SK-N-SH (cell line): ENCODE measurements around the gene FADS1. TPM values are rescaled to one million over a fixed set of nuclear protein-coding genes. Genes with fewer than 3 reads are reported as not detected.

Experiments
- CTCF ChIA-PET: fragments of 300-600, 350-600 bp; formaldehyde crosslinking; extraction: SDS; loops from one replicate; lab custom pipeline; 2021; lab: Yijun Ruan, JAX
- POLR2A ChIA-PET: fragments of 350-600 bp; sonication (Branson Sonifier 250); formaldehyde crosslinking; extraction: SDS; loops from one replicate; lab custom pipeline; 2020; ENCODE audit warnings: antibody characterized with exemption, inconsistent platforms; lab: Yijun Ruan, JAX
- DNase-seq: peaks from one replicate; pipeline ENCODE4 v3.0.0; 2012
- H2AFZ ChIP-seq: fragments of 200-600 bp; sonication (generic); 2 replicates; pipeline ENCODE4 v1.8.1; 2016; ENCODE audit warnings: antibody characterized with exemption, mild to moderate bottlenecking, low read depth
- H3F3A ChIP-seq: fragments of 200-600 bp; sonication (generic); replicated peaks from 2 replicates; pipeline ENCODE3; 2016; ENCODE audit warnings: antibody characterized with exemption, mild to moderate bottlenecking; ENCODE audit not compliant: insufficient read depth
- H3K27ac ChIP-seq, 2 experiments: fragments of 200-500 bp in 1 of 2; fragments of 200-600 bp in 1 of 2; sonication (Bioruptor generic) in 1 of 2; sonication (generic), shearing (Covaris generic) in 1 of 2; 2 replicates each; pipeline versions ENCODE4 v1.5.1 to v1.6.1; 2014 to 2016; ENCODE audit warnings: low read depth in 2 of 2, inconsistent platforms in 1 of 2, low read length in 1 of 2, mild to moderate bottlenecking in 1 of 2, mixed read lengths in 1 of 2
- H3K27me3 ChIP-seq: fragments of 200-600 bp; sonication (generic), shearing (Covaris generic); 2 replicates; pipeline ENCODE4 v1.6.1; 2016; ENCODE audit warnings: mixed run types; ENCODE audit not compliant: insufficient read depth
- H3K36me3 ChIP-seq, 2 experiments: fragments of 200-500 bp in 1 of 2; fragments of 200-600 bp in 1 of 2; sonication (Bioruptor generic) in 1 of 2; sonication (generic) in 1 of 2; replicated peaks in 1 of 2; 2 replicates each; pipeline versions ENCODE3 to v1.5.1; 2014 to 2016; ENCODE audit warnings: low read length in 1 of 2, mild to moderate bottlenecking in 1 of 2; ENCODE audit not compliant: insufficient read depth in 2 of 2, control insufficient read depth in 1 of 2
- H3K4me1 ChIP-seq, 2 experiments: fragments of 200-500 bp in 1 of 2; fragments of 200-600 bp in 1 of 2; sonication (Bioruptor generic) in 1 of 2; sonication (generic), shearing (Covaris generic) in 1 of 2; 2 replicates each; pipeline versions ENCODE4 v1.5.1 to v1.6.1; 2014 to 2016; ENCODE audit warnings: low read depth in 1 of 2, low read length in 1 of 2, mixed run types in 1 of 2; ENCODE audit not compliant: insufficient read depth in 2 of 2, control insufficient read depth in 1 of 2
- H3K4me2 ChIP-seq: fragments of 200-600 bp; sonication (generic), shearing (Covaris generic); 2 replicates; pipeline ENCODE4 v1.6.1; 2017; ENCODE audit warnings: mixed run types
- H3K4me3 ChIP-seq, 2 experiments: fragments of 200-500 bp in 1 of 2; fragments of 200-600 bp in 1 of 2; sonication (Bioruptor generic) in 1 of 2; sonication (generic), shearing (Covaris generic) in 1 of 2; 2 replicates each; pipeline versions ENCODE4 v1.5.1 to v1.8.1; 2014 to 2016; ENCODE audit warnings: low read depth in 2 of 2, inconsistent platforms in 1 of 2, low read length in 1 of 2, mild to moderate bottlenecking in 1 of 2, mixed read lengths in 1 of 2, moderate library complexity in 1 of 2
- H3K79me2 ChIP-seq: fragments of 200-600 bp; sonication (generic); 2 replicates; pipeline ENCODE4 v1.8.1; 2017; ENCODE audit warnings: mild to moderate bottlenecking; ENCODE audit not compliant: insufficient read depth
- H3K9ac ChIP-seq: fragments of 200-600 bp; sonication (generic); 2 replicates; pipeline ENCODE4 v1.6.1; 2017; ENCODE audit warnings: mixed run types
- H3K9me2 ChIP-seq: fragments of 200-600 bp; sonication (generic); 2 replicates; pipeline ENCODE4 v1.6.1; 2017; ENCODE audit warnings: mixed run types
- H3K9me3 ChIP-seq: fragments of 200-600 bp; sonication (generic); 2 replicates; pipeline ENCODE4 v1.6.1; 2017; ENCODE audit warnings: mixed run types, mild to moderate bottlenecking, moderate library complexity
- H4K20me1 ChIP-seq: fragments of 200-600 bp; sonication (generic); 2 replicates; pipeline ENCODE4 v1.6.1; 2017; ENCODE audit warnings: mild to moderate bottlenecking, mixed run types; ENCODE audit not compliant: insufficient read depth
- FOSL2 ChIP-seq: IDR thresholded peaks from 2 replicates; pipeline ENCODE4 v1.4.0; 2012; ENCODE audit warnings: low read depth, mild to moderate bottlenecking, moderate library complexity, borderline replicate concordance
- FOXJ3 ChIP-seq: sonication (generic); formaldehyde crosslinking; IDR thresholded peaks from 2 replicates; pipeline ENCODE4 v1.5.1; 2020; ENCODE audit warnings: mild to moderate bottlenecking, missing genetic modification reagents
- GABPA ChIP-seq: IDR thresholded peaks from 2 replicates; pipeline ENCODE4 v1.4.0; 2012; ENCODE audit warnings: low read depth, mild to moderate bottlenecking
- GATA2 ChIP-seq: sonication (generic); formaldehyde crosslinking; IDR thresholded peaks from 2 replicates; pipeline ENCODE4 v1.5.0; 2020; ENCODE audit warnings: mild to moderate bottlenecking, missing genetic modification reagents
- IRF3 ChIP-seq: fragments of 150-350 bp; IDR thresholded peaks from 2 replicates; pipeline ENCODE4 v1.6.1; 2016; ENCODE audit warnings: mild to moderate bottlenecking, low read depth, low read length
- JUND ChIP-seq: IDR thresholded peaks from 2 replicates; pipeline ENCODE4 v1.4.0; 2012
- MAX ChIP-seq: IDR thresholded peaks from 2 replicates; pipeline ENCODE4 v1.4.0; 2012; ENCODE audit warnings: low read depth
- NRF1 ChIP-seq: IDR thresholded peaks from 2 replicates; pipeline ENCODE4 v1.6.1; 2012; ENCODE audit warnings: low read depth, mild to moderate bottlenecking, low read length
- RAD21 ChIP-seq: IDR thresholded peaks from 2 replicates; pipeline ENCODE4 v1.6.1; 2012; ENCODE audit warnings: mild to moderate bottlenecking, low read length
- REST ChIP-seq: IDR thresholded peaks from 2 replicates; pipeline ENCODE4 v1.6.1; 2012; ENCODE audit warnings: mild to moderate bottlenecking, low read depth, low read length, moderate library complexity
- RXRA ChIP-seq: IDR thresholded peaks from 2 replicates; pipeline ENCODE4 v1.4.0; 2012; ENCODE audit warnings: low read depth, mild to moderate bottlenecking, borderline replicate concordance
- SMC3 ChIP-seq: IDR thresholded peaks from 2 replicates; pipeline ENCODE4 v1.6.1; 2012; ENCODE audit warnings: low read depth, low read length, improper control_type of control experiment
- TCF12 ChIP-seq: IDR thresholded peaks from 2 replicates; pipeline ENCODE4 v1.4.0; 2012
- USF1 ChIP-seq: IDR thresholded peaks from 2 replicates; pipeline ENCODE4 v1.4.0; 2012; ENCODE audit warnings: low read depth, borderline replicate concordance
- USF2 ChIP-seq: fragments of 150-350 bp; IDR thresholded peaks from 2 replicates; pipeline ENCODE4 v1.6.1; 2017; ENCODE audit warnings: antibody characterized with exemption, low read length, low read depth, borderline replicate concordance
- WGBS: methylation state at CpG from one replicate; pipeline ENCODE4 v1.1.6; 2017; ENCODE audit warnings: low lambda C conversion rate; 5-methylcytosine and 5-hydroxymethylcytosine counted together
- polyA plus RNA-seq, 3 experiments: library from polyadenylated mRNA; depleted of rRNA; stranded (reverse); fragments of >200 nt; gene quantifications; 2 replicates each; pipeline ENCODE4 v1.2.3, GENCODE V29; 2012

Gene FADS1
- polyA plus RNA-seq, 1 of the 3 experiments (the other 2 are of a cell fraction) = 20.6 TPM

- H4K20me1 ChIP-seq = no peaks in the 10 kb centered on the region
- CTCF ChIA-PET = interaction anchor here (1.1 to 12.0 kb wide), 4 partner anchors 9 to 50 kb away, joined by 3 to 285 read pairs (median 38); no protein-coding TSS in a partner anchor
- no peak for TF ChIP-seq TCF12
- no peak for TF ChIP-seq NRF1
- no peak for TF ChIP-seq USF1
- no peak for TF ChIP-seq FOXJ3 (CRISPR knock-in tag)
- TF ChIP-seq, all 33 proteins: peak for 0
- Histone ChIP-seq H3K4me2 (no peak overlapping the region), H3K27ac (no peak overlapping the region), H3K27me3 (no peaks in the 10 kb centered on the region), H3K9me3 (no peaks in the 10 kb centered on the region), H3F3A (peaks cover 5% of the 10 kb centered on the region), H2AFZ (no peak overlapping the region), H3K79me2 (0 out of 2 replicates have a peak, but pooled peaks cover 4% of the 10 kb centered on the region), H3K9me2 (no peaks in the 10 kb centered on the region), H3K4me3 (no peak overlapping the region), H3K4me1 (peaks cover 0 to 31% of the 10 kb centered on the region in 2 experiments; a peak in 1 of 4 replicates), H3K9ac (no peak overlapping the region), H3K36me3 (peaks cover 6 to 53% of the 10 kb centered on the region in 2 experiments)
- POLR2A ChIA-PET = no interaction called here
- no peak for DNase-seq
- WGBS = 88% methylated on average over 7 of the region's 7 CpGs
Measured at GRCh38 chr11:61784506-61784805, 32.3 kb downstream of the FADS1 start.

- no peak overlapping the region for H3K27ac ChIP-seq
- TF ChIP-seq REST (no peak), MAX (no peak), IRF3 (no peak), GATA2 (CRISPR knock-in tag) (no peak), USF2 (no peak), RXRA (no peak), FOXJ3 (CRISPR knock-in tag) (no peak), GABPA (no peak), RAD21 (no peak), SMC3 (no peak), NRF1 (no peak), JUND (no peak), FOSL2 (no peak)
- TF ChIP-seq, all 33 proteins: peak for 0
- Histone ChIP-seq H3K27me3 (no peaks in the 10 kb centered on the region), H3K9me3 (no peaks in the 10 kb centered on the region), H3K9me2 (no peaks in the 10 kb centered on the region), H3K4me1 (peaks cover 0 to 31% of the 10 kb centered on the region in 2 experiments; a peak in 1 of 4 replicates), H3K9ac (no peak overlapping the region), H4K20me1 (no peaks in the 10 kb centered on the region), H3K79me2 (no peaks in the 10 kb centered on the region), H3K4me3 (no peak overlapping the region), H3F3A (peaks cover 5% of the 10 kb centered on the region), H2AFZ (no peak overlapping the region), H3K36me3 (peaks cover 6 to 48% of the 10 kb centered on the region in 2 experiments), H3K4me2 (no peak overlapping the region)
- WGBS = 74% methylated on average over 13 of the region's 13 CpGs
- CTCF ChIA-PET = interaction anchor here (1.1 to 12.0 kb wide), 4 partner anchors 9 to 50 kb away, joined by 3 to 285 read pairs (median 38); no protein-coding TSS in a partner anchor
- POLR2A ChIA-PET = no interaction called here
- no peak for DNase-seq
Measured at GRCh38 chr11:61783717-61784505, 32.9 kb downstream of the FADS1 start.
